Central memory CD4-positive, alpha-beta T cell (primary cell): ENCODE data around the gene UBL7.

Experiments
- DNase-seq: peaks from one replicate; pipeline ENCODE4 v3.0.0; 2022

UBL7 gene

DNA sequence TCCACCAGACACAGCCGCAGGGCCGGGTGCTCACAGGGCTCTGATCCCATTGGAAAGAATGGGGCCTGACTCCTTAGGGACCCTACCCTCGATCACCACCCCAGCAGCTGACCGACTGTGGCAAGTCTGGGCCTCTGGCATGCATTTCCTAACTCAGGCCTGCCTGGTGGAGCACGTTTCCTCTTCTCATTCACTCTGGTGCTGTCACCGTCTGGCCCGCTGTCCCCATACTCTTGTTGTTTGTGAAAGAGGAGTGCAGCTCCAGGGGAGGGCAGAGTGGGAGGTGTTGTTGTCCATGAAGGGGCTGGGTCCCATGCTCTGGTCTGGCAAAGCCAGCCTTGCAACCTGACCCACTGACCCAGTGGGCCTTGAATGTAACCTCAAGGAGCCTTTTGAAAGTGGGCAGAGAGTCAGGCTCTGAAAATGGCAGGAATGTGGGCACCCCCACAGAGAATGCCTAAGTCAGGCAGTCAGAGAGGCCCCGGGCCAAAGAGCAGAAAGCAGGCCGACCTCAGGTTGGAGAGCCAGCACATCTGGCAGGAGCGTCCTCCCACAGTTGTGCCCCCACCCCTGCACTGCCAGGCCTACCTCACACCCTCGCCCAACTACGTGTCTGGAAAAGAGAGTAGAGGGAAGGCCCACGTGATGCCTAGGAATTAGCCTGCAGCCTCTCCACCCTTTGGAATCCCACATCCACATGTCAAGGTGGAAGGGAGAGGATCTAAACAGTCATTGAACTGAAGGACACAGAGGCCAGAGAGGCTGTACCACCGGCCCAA lies 38.1 kb downstream of the UBL7 start:
- DNase-seq, result no peak

- no peak for DNase-seq
Observed at GRCh38 chr15:74422265-74422651, 38.7 kb downstream of the UBL7 start.

DNA sequence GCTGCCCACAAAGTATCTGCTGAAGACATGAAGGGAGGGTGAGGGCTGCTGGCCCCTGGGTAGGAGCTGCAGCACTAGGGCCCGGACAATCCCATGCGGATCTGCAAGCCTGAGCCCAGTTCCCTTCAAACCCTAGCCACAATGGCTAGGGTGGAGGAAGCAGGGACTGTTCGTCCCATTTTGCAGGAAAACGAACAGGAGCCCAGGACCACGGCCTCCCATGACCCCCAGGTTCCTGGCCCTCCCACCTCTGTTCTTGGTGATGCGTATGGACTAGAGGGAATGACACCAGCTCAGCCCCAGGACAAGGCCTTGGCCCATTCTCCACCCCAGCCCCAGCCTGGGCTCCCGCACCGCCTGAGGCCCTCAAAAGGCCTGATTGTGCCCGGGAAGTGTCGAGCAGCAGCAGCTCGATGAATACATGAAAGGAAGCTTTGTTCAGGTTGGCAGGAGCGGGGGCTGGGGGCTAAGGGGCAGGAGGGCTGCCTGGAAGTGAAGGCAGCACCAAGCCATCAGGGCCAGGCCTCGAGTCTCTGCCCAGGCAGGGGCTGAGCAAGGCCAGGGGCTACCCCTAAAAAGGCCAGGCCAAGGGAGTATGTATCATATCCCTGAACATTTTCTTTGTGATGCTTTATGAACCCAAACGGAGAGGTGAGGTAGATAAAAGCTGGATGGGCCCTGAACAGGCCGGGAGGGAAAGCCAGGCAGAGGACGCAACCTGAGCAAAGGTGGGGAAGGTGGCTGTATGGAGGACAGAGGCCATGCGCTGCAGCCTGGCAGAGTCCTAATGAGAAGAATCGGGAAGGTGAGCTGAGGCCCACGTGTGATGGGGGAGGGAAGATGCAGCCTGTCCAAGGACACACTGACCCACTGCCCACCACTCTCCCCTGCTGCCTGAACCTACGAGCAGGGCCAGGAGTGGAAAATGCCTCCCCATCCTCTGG lies 39.4 kb downstream of the UBL7 start:
- DNase-seq, result no peak

GRCh38 chr15:74420193-74420905 lies 40.6 kb downstream of the UBL7 start:
- no peak for DNase-seq

DNA sequence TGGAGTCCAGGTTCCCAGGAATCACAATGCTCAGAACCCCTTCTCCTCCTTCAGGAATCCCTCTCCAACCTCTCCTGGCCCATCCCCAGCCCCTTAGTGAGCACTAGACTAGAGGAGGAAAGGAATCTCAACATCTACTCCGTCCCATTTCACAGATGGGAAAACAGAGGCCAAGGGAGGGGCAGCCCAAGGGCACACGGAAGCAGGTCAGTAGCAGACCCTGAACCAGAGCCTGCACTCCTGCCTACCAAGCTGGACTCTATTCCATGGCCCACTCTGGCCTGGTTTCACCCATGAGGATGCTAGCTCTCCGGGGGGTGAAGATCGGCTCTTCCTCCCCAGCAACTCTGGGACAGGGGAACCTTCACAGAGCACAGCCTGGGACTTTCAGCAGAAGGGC lies 41.5 kb downstream of the UBL7 start:
- DNase-seq, result no peak

GRCh38 chr15:74418575-74419338 lies 42.2 kb downstream of the UBL7 start:
- no peak for DNase-seq

- no peak for DNase-seq
Observed at GRCh38 chr15:74417670-74418069, 43.3 kb downstream of the UBL7 start.

DNA sequence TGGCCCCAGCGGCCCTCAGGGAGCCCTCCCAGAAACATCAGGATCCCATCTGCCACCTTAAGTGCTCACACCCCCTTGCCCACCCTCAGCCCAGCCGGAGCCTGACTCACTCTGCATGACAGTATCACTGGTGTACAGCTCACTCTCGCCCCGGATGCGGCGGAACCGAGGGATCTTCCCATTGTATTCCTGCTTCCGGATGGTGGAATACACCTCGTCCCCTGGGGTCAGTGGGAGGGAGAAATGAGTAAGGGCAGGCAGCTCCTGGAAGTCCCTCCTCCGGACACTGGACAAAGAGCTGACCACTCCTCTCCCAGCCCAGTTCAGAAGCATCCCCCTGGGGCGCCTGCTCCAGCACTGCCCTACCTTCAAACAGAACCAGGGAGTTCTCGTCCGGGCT lies 43.7 kb downstream of the UBL7 start:
- DNase-seq, result no peak

DNA sequence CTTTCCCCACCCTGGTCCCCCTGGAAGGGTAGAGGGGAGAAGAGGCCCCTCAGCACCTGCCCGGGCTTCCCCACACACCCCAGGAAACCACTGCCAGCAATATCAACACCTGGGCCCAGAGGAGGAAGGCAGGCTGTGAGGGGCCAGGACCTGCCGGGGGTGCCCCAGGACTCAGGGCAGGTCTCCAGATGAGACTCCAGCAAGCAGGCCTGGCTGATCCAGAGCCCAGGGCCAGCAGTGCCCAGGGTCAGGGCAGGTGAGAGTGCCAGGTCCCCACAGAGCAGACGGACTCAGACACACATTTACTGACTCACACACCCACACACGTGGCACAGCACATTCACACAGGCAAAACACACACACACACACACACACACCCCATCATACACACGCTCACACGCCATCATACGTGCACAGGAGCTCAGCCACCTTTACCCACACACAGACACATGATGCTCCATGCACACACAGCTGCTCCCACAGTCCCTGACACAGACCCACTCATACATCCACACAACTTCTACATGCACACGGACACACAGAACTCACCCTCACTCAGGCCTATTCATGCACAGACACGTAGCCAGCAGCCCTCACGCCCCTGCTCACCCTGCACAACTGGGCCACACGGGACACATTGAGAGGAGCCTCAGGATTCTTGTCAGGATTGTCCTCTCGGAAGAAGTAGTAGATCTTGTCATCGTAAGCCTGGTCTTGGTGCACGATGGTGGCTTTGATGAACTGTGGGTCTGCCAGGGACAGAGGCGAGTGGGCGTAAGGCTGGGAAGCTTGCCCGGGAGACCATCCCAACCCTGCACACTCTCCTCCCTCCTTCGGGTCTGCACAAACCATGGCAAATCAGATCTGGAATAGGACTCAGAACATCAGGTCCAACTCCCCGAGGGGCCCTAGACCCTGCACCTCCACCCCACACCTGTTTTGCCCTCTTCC lies 44.7 kb downstream of the UBL7 start:
- DNase-seq, result no peak

DNA sequence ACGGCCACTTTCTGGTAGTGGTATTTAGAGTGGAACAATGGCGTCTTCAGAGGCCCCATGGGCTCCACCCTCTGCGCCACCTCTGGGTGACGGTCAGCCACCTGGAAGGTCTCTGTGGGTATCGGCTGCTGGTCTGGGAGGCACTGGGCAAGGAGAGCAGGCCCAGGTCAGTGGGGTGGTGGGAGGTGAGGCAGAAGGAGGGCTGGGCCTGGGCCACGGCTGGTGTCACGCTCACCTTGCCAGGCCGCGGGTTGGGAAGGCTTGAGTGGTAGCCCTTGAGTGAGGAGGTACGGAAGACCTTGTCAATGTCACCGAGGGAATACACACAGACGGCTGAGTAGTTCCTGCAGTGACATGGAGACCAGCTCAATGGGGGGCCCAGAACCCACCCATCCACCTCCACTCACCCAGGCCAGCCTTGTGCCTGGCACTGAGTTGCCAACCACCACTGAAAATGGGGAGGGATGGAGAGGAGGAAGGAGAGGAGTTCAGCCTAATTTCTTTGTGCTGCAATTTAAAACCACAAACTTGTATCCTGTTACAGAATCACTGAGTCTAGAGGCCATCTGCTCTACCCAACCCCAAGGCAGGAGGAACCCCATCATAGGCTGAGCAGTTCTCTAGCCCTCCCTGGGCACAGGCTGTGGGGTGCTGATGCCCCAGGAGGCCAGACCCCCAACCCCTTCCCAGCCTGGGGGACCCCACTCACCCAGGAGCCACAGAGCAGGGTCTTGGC lies 46.2 kb downstream of the UBL7 start:
- DNase-seq, result no peak

GRCh38 chr15:74414081-74414580 lies 46.8 kb downstream of the UBL7 start:
- DNase-seq, result no peak

DNA sequence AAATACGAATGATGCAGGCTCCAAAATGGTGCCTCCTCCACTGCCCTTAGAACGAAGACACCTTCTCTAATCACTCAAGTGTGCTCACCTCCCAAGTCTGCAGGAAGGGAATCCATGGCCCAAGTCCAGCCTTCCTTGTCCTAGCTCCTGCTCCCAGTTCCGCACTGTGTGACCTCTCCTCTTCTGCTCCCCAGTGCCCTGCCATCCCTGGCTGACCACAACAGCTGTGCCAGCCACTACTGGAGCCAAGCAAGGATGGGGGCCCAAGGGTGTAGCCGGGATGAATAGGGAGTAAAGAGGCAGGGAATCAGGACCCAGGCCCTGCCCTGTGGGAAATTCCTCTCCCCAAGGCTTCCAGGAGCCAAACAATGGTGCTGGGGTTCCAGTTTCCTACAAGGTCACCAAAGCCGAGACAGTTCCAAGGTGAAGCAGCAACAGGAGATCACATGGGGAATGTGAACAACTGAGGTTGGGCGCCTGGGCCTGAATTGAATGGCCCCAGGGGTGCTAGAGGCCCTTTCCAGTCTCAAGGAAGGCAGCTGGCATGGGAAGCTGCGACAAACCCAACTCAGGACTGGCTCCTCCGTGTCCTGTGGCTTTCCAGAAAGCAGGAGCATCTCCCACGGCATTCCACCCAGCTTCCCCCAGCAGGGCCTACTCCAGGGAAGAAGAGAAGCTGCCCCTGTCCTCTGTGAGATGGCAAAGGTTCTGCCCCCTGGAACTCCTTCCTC lies 47.4 kb downstream of the UBL7 start:
- no peak for DNase-seq

GRCh38 chr15:74412159-74412558 lies 48.8 kb downstream of the UBL7 start:
- DNase-seq, result no peak

DNA sequence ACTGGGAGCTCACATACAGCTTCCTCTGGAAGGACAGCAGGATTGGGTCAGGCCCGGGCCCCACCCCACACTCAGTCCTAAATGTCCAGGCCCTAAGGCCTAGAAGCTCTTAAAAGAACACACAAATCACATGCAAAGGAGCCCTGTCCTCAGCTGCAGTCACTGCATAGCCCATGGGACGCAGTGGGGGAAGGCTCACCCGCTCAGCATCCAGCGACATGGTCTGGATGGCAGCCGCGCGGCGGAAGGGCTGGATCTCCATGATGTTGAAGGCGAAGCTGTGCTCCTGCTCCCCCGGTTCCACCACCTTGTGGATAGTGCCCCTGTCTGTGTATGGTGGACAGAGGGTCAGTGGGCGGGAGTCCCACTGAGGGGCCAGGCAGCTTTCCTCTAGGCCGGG lies 49.3 kb downstream of the UBL7 start:
- DNase-seq, result no peak

DNA sequence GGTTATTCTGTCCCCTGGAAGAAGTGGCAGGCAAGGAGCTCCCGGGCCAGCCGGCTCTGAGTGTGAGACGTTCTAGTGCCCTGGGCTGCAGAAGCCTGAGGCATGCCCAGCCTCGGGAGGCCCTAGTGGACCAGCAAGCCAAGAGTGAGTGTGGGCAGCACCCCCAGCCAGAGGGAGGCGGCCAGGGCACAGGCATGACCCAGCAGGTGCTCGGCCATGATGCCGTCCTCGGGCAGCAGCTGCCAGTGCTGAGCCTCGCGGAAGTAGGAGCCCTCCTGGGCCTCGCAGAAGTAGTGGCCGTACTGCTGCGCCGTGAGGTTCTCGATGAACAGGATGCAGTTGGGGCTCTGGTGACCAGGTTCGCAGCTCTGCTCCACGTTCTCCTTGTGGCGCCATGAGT lies 50.5 kb downstream of the UBL7 start:
- no peak for DNase-seq

DNA sequence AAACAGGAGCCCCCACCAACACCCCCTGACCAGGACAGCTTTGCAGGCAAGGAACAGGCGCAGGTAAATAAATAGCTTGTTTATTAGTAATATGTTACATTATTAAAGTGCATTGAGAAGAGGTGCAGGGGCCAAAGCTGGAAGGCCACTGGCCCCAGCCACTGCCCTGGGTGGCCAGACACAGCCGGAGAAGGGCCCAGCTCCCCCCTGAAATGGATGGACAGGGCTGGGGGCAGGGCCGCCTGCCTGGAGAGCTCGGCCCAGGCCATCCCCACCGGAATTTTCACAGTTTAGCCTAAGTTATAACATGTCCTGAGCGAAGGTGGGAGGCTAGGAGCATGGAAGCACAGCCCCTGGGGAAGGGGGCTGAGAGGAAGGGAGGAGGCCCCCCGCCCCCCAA lies 51.7 kb downstream of the UBL7 start:
- DNase-seq, result no peak

DNA sequence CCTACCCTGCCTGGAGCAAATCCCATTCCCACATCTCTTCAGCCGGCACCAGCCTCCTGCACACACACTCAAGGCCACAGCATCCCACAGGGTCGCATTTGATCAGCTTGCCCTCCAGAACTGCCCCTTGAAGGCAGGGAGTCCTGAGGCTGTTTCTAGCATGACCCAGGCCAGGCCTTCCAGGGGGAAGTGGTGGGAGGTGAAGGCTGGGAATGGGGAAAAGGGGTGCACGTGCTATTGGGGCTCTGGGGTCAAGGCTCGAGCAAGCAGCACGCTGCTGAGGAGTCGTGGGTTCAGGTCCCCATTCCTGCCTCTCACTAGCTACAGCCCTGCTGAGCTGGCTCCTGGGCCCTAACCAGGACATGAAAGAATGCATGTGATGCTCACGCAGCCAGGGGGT lies 52.1 kb downstream of the UBL7 start:
- no peak for DNase-seq

GRCh38 chr15:74408385-74408784 lies 52.6 kb downstream of the UBL7 start:
- no peak for DNase-seq

DNA sequence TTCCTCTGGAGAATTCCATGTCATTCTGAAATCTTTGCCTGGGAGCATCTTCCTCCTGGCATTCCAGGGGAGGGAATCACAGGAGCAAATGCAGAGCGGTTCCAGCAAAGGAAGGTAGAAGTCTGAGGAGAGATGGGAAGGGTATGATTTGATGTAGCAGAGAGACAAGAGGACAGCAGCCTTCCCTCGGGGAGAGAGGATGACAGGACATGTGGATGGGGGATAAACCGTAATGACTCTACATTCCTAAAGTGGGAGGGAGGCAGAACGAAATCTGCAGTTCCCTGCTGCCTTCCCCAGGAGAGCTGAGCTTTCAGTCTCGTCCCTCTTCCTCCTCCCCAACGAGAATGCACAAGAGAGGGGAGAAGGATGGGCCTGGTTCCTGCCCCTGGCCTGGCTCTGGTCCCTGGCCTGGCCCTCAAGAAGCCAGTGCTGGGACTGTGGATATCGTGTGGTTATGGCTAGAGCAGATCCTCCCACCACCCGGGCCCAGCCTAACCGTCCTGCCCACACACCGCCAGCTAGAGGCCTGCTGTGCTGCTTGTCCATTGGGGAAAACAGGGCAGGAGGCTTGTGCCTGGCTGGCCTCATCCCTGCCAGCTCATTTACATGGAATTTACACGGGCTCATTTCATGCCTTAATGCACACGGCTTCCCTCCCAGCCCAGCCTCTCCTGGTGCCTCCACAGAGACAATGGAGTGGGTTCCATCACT lies 53.8 kb downstream of the UBL7 start:
- no peak for DNase-seq
